GM11168 (cell line): ENCODE results near the gene KIF1A.
"Not testable (repeated sequence)": the region's sequence is repeated elsewhere in the genome, so short reads cannot be mapped to it uniquely, and the experiment has no call there.

Source experiments
- in situ Hi-C: fragments of 300-500 bp; cut with MboI; formaldehyde crosslinking; loops from one replicate; pipeline ENCODE4 v1.12.0; 2022; ENCODE audit warnings: low sequenced_read_pairs; ENCODE audit not compliant: unreplicated experiment

Gene KIF1A

GRCh38 chr2:240691631-240692420, 128.2 kb downstream of the KIF1A start, which contains the start of gene AQP12A:
AQP12A (plus strand) TSS chr2:240691866; CDS start chr2:240691914, 48 bp downstream.
- in situ Hi-C loops: not testable (repeated sequence)

GRCh38 chr2:240691075-240691427, 129.0 kb downstream of the KIF1A start:
- in situ Hi-C loops: not testable (repeated sequence)

GRCh38 chr2:240690421-240691074, 129.5 kb downstream of the KIF1A start:
- in situ Hi-C loops: not testable (repeated sequence)

GRCh38 chr2:240689975-240690374, 130.0 kb downstream of the KIF1A start:
- in situ Hi-C loops: no loop called here

GRCh38 chr2:240688553-240688919, 131.5 kb downstream of the KIF1A start:
- in situ Hi-C loops: no loop called here

GRCh38 chr2:240687741-240688552, 132.1 kb downstream of the KIF1A start:
- in situ Hi-C loops: no loop called here

- in situ Hi-C loops: no loop called here
Observed at GRCh38 chr2:240687045-240687740, 132.8 kb downstream of the KIF1A start.

GRCh38 chr2:240686460-240686859, 133.6 kb downstream of the KIF1A start:
- in situ Hi-C loops: no loop called here

- in situ Hi-C loops: no loop called here
Observed at GRCh38 chr2:240685771-240686371, 134.1 kb downstream of the KIF1A start.

- in situ Hi-C loops: not testable (repeated sequence)
Observed at GRCh38 chr2:240683980-240684728, 135.9 kb downstream of the KIF1A start.

- in situ Hi-C loops: not testable (repeated sequence)
Observed at GRCh38 chr2:240683329-240683979, 136.6 kb downstream of the KIF1A start.

GRCh38 chr2:240682431-240683224, 137.4 kb downstream of the KIF1A start, which contains the start of gene AQP12B:
AQP12B (minus strand) TSS chr2:240682885; CDS start chr2:240682837, 48 bp downstream.
- in situ Hi-C loops: not testable (repeated sequence)

GRCh38 chr2:240680185-240680584, 139.8 kb downstream of the KIF1A start:
- in situ Hi-C loops: not testable (repeated sequence)

- in situ Hi-C loops: not testable (repeated sequence)
Observed at GRCh38 chr2:240678909-240679308, 141.1 kb downstream of the KIF1A start.

- in situ Hi-C loops: not testable (repeated sequence)
Observed at GRCh38 chr2:240678043-240678442, 142.0 kb downstream of the KIF1A start.

- in situ Hi-C loops: not testable (repeated sequence)
Observed at GRCh38 chr2:240675345-240675744, 144.7 kb downstream of the KIF1A start.

GRCh38 chr2:240674461-240675184, 145.4 kb downstream of the KIF1A start:
- in situ Hi-C loops: not testable (repeated sequence)
